ENCODE results near the gene FIGN.

DNA sequence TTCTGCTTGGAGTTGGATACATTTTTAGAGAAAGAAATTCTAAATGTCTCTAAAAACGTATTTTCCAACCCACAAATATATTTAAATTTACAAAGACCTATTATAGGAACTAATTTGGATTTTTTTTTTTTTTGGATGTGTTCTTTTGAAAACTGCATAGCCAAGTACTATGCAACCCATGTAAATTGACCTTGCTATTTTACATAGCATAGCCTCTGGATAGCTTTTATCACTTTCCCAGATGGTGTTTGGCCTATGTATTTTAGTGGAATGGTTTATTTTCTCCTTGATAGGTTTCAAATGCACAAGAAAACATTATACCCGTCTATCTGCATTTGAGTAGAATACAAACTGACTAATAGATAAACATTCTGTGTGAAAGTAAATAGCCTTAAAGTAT is 130.0 kb downstream of the FIGN start:
- TF ChIP-seq, protein P1, sequence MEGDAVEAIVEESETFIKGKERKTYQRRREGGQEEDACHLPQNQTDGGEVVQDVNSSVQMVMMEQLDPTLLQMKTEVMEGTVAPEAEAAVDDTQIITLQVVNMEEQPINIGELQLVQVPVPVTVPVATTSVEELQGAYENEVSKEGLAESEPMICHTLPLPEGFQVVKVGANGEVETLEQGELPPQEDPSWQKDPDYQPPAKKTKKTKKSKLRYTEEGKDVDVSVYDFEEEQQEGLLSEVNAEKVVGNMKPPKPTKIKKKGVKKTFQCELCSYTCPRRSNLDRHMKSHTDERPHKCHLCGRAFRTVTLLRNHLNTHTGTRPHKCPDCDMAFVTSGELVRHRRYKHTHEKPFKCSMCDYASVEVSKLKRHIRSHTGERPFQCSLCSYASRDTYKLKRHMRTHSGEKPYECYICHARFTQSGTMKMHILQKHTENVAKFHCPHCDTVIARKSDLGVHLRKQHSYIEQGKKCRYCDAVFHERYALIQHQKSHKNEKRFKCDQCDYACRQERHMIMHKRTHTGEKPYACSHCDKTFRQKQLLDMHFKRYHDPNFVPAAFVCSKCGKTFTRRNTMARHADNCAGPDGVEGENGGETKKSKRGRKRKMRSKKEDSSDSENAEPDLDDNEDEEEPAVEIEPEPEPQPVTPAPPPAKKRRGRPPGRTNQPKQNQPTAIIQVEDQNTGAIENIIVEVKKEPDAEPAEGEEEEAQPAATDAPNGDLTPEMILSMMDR (conservative IDR thresholded peaks at IDR 0.05; ENCODE audit: low read depth, low read length): no peak
- no peak for TF ChIP-seq EZH2 (IDR thresholded peaks at IDR 0.05; ENCODE audit: low read length, unreplicated experiment)
